Astrocyte of the hippocampus (primary cell): ENCODE data around the gene CACNA1C.

Source experiments
- DNase-seq: peaks from one replicate; pipeline ENCODE4 v3.0.0; 2011; ENCODE audit warnings: low read depth, low spot score

CACNA1C gene

DNA sequence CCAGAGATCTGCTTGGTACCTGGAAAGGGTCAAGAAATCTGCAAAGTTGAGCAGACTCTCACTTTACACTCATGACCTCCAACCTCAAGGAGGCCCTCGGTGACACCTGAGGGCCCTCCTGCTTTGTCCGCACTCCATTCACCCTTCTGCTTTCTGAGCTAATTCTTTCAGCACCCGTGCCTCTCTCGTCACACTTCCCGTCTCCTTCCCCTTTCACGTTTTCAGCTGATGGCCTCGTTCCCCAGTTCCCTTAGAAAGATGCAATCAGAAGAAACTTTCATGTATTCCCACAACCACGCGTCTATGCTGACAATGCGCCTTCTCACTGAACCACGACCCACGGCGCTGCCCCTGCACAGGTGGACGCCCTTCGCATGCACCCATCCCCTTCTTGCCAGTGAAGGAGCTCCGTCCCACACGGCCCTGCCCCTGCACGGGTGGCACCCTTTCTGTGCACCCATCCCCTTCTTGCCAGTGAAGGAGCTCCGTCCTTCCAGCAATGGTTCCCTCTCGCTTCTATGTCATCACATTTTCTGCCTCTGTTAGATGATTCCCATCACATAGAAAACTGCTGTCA is 401.9 kb downstream of the CACNA1C start:
- no peak for DNase-seq

DNA sequence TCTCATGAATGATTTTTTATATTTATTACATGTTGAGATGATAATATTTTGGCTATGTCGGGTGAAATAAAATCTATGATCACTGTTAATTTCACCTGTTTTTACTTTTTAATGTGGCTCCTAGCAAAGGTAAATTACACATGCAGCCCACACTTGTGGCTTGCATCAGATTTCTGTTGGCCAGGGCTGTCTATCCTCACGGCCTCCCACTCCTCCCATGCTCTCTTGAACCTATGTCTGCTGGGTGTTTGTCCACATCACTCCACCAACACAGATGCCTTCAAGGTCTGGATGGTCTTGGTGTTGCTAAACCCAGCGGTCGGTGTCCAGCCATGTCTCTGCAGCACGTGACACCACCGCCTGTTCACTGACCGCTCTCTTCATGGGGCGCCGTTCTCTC is 402.6 kb downstream of the CACNA1C start:
- no peak for DNase-seq

- DNase-seq = no peak
These were observed 403.5 kb downstream of the CACNA1C start for GRCh38 chr12:2456122-2456812.

- no peak for DNase-seq
These were observed 404.0 kb downstream of the CACNA1C start for GRCh38 chr12:2456813-2457186.

GRCh38 chr12:2457215-2457932 is 404.6 kb downstream of the CACNA1C start:
- DNase-seq = no peak

- DNase-seq = no peak
These were observed 405.2 kb downstream of the CACNA1C start for GRCh38 chr12:2457933-2458414.

- no peak for DNase-seq
These were observed 407.4 kb downstream of the CACNA1C start for GRCh38 chr12:2460051-2460670.

GRCh38 chr12:2461046-2461445 is 408.3 kb downstream of the CACNA1C start:
- DNase-seq = no peak

DNA sequence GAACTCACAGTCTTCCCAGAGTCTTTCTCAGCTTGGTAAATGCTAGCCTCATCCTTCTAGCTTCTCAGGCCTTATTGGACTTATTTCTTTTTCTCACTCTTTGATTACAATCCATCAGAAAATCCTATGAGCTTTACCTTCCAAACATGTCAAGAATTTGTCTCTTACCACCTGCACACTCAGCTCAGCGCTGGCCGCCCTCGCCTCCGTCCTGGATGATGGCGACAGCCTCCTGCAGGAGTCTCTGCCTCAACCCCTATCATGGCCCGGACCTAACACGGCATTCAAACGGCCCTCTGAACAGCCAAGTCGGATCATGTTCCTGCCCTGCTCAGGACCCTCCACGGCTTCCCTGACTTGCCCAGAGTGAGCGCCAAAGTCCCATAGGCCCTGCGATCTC is 408.9 kb downstream of the CACNA1C start:
- DNase-seq = no peak

GRCh38 chr12:2462087-2462486 is 409.3 kb downstream of the CACNA1C start:
- DNase-seq = no peak

DNA sequence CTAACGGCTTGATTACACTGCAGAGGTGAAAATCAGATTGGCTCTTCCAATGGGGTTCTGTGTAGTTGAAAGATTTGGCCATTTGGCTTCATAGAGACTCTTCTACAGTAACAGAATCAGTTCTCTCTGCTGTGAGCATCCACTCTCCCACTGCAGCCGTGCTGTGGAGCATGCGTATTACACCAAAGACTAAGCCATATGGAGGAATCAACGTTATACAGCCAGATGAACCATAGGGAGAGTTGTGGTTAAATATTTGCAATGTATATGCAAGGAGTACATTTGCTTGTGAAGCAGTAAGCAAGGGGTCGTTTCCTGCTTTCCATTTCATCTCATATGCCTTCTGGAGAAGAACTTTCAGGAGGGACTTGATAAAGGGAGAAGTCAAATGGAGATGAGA is 410.9 kb downstream of the CACNA1C start:
- DNase-seq = no peak

DNA sequence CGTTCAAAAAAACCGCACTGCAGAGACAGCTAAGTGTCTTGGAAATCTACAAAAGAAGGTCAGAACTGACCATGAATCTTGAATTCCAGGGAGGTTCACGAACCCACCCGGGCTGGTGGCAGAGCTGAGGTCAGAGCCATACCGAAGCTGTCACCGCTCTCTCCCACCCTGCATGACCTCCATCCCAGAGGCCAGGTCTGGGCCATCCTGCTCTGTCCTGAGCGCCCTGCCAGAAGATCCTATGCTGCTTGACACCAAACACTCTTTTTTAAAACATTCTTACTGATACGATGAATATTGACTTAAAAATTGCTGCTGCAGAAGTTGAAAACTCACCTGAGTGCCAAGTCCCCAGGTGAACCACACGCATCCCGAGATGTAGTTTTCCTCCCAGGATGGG is 412.9 kb downstream of the CACNA1C start:
- no peak for DNase-seq

- DNase-seq = no peak
These were observed 413.4 kb downstream of the CACNA1C start for GRCh38 chr12:2466211-2466610.

DNA sequence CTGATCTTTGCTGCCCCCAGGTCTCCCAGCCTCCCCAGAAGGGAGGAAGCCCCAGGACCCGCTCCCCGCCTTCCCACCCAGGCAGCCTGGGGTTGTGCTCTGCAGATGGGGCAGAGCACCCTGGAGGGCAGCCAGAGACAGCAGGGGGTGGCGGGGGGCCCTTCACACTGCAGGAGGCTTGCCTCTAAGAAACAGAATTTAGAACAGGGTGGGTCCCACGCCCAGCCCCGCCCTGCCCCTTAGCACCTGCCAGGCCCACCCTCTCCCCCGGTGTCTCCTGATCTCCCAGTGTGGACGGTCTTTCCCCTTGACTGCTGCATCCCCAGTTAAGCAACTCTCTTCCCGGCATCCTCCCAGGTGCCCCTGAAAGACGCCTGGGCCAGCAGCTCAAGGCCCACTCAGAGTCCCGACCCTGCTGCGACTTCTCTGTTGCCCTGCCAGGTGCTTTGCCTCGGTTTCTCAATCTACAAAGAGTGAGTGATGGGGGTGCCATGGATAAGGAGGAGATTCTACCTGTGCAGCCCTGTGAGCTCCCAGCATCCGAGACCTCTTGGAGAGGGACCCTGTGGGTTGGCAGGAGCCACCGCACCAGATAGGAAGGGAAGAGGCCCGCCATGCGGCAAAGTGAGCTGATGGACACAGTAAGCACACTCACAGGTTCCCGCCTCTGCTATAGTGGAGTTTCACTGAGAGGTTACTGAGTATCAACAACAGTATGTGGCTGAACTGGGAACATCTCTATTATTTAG is 414.8 kb downstream of the CACNA1C start:
- no peak for DNase-seq

DNA sequence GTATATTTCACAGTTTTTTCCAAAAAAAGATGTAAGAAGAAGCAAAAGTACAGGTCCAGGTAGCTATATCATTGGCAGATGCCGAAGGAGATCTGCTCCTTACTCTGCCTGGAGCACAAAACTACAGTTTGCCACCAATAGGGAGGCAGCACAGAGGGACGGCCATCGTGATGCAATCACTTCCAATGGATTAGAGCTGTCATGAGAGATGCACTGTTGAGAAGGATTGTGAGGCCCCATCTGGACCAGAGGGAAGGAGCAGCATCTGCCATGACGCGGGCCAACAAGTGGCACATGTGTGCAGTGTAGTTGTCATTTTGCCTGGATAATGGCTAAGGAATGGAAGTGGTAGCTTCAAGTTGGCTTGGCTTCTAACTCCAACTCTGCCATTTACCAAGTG is 423.2 kb downstream of the CACNA1C start:
- DNase-seq = no peak

GRCh38 chr12:2477009-2477766 is 424.4 kb downstream of the CACNA1C start:
- no peak for DNase-seq

- DNase-seq = no peak
These were observed 427.2 kb downstream of the CACNA1C start for GRCh38 chr12:2479851-2480535.

- DNase-seq = no peak
These were observed 428.6 kb downstream of the CACNA1C start for GRCh38 chr12:2481346-2481745.

- no peak for DNase-seq
These were observed 429.2 kb downstream of the CACNA1C start for GRCh38 chr12:2481951-2482350.

- no peak for DNase-seq
These were observed 430.3 kb downstream of the CACNA1C start for GRCh38 chr12:2482938-2483660.
